CD4-positive, alpha-beta memory T cell (primary cell): ENCODE data around the gene FAM9C. TPM values are rescaled to one million over a fixed set of nuclear protein-coding genes. Genes with fewer than 3 reads are reported as not detected.

Source experiments
- CTCF ChIA-PET: fragments of 350-600 bp; sonication (Branson Sonifier 250); formaldehyde crosslinking; loops from one replicate; lab custom pipeline; 2021; ENCODE audit warnings: inconsistent platforms; ENCODE audit not compliant: partially characterized antibody; lab: Charles Lee
- POLR2A ChIA-PET: fragments of 350-600 bp; sonication (Branson Sonifier 250); formaldehyde crosslinking; loops from one replicate; lab custom pipeline; 2021; ENCODE audit not compliant: partially characterized antibody; lab: Charles Lee
- DNase-seq, 5 donors: peaks; one replicate each; pipeline versions ENCODE4 v3.0.0 to v3.0.0-alpha.2; 2020 to 2022; ENCODE audit warnings: mixed read lengths in 1 of 5
- H3K27ac ChIP-seq: one replicate; pipeline ENCODE4 v1.7.0; 2013; ENCODE audit warnings: low read depth, low read length
- H3K27me3 ChIP-seq: 2 replicates; pipeline ENCODE4 v1.7.0; 2013; ENCODE audit warnings: mild to moderate bottlenecking, low read length, moderate library complexity; ENCODE audit not compliant: insufficient read depth
- H3K36me3 ChIP-seq: 2 replicates; pipeline ENCODE4 v1.7.0; 2013; ENCODE audit warnings: mild to moderate bottlenecking, low read length, moderate library complexity; ENCODE audit not compliant: insufficient read depth
- H3K4me1 ChIP-seq: 2 replicates; pipeline ENCODE4 v1.7.0; 2013; ENCODE audit warnings: mild to moderate bottlenecking, low read length, moderate library complexity; ENCODE audit not compliant: insufficient read depth
- H3K4me3 ChIP-seq, 2 donors: one replicate each; pipeline ENCODE4 v1.7.0; 2013; ENCODE audit warnings: low read length in 2 of 2, mild to moderate bottlenecking in 1 of 2
- H3K9me3 ChIP-seq, 2 donors: one replicate each; pipeline ENCODE4 v1.7.0; 2013; ENCODE audit warnings: low read length in 2 of 2, control low read depth in 1 of 2; ENCODE audit not compliant: control insufficient read depth in 1 of 2
- H3K27ac Mint-ChIP-seq, 7 donors: one replicate each; pipeline ENCODE4 v1.8.0; 2020 to 2021; ENCODE audit warnings: mixed read lengths in 7 of 7, mild to moderate bottlenecking in 6 of 7, inconsistent platforms in 3 of 7, moderate library complexity in 3 of 7
- H3K27me3 Mint-ChIP-seq, 2 donors: one replicate each; pipeline ENCODE4 v1.8.0; 2020 to 2021; ENCODE audit warnings: mixed read lengths in 2 of 2
- H3K36me3 Mint-ChIP-seq, 2 donors: one replicate each; pipeline ENCODE4 v1.8.0; 2020 to 2021; ENCODE audit warnings: mixed read lengths in 2 of 2, inconsistent platforms in 1 of 2, mild to moderate bottlenecking in 1 of 2
- H3K4me1 Mint-ChIP-seq, 4 donors: one replicate each; pipeline ENCODE4 v1.8.0; 2020 to 2021; ENCODE audit warnings: mixed read lengths in 4 of 4, mild to moderate bottlenecking in 1 of 4
- H3K4me3 Mint-ChIP-seq, 8 donors: one replicate each; pipeline ENCODE4 v1.8.0; 2020 to 2021; ENCODE audit warnings: mixed read lengths in 8 of 8, mild to moderate bottlenecking in 7 of 8, moderate library complexity in 6 of 8, inconsistent platforms in 3 of 8
- H3K9me3 Mint-ChIP-seq, 8 donors: one replicate each; pipeline ENCODE4 v1.8.0; 2020 to 2021; ENCODE audit warnings: mixed read lengths in 8 of 8, mild to moderate bottlenecking in 5 of 8, inconsistent platforms in 3 of 8, moderate library complexity in 1 of 8
- intact Hi-C: fragments of 100-400 bp; cut with micrococcal nuclease; formaldehyde crosslinking; loops from one replicate; pipeline ENCODE4 v1.15.1; 2023
- polyA plus RNA-seq, 2 donors: library from polyadenylated mRNA; unstranded; fragments of 300-500 nt; fragmentation: Illumina TruSeq; gene quantifications; one replicate each; pipeline ENCODE4 v1.2.3, GENCODE V29; 2021
- total RNA-seq, 2 experiments: library from RNA; stranded (reverse); gene quantifications; one replicate each; pipeline ENCODE4 v1.2.3, GENCODE V29; 2021

Gene FAM9C
- total and polyA plus RNA-seq, 4 experiments from 2014 or later = 0.34 TPM; not detected in 3

GRCh38 chrX:13010546-13010945, 33.9 kb downstream of the FAM9C start:
- H3K4me3 ChIP-seq = no peak overlapping the region
- no peak for DNase-seq
- no peak overlapping the region for H3K4me3 Mint-ChIP-seq
- no peaks in the 10 kb centered on the region for H3K36me3 ChIP-seq
- no peaks in the 10 kb centered on the region for H3K27me3 Mint-ChIP-seq
- no peaks in the 10 kb centered on the region for H3K9me3 ChIP-seq
- no peak overlapping the region for H3K27ac ChIP-seq
- ChIA-PET CTCF (interaction anchor here (0.9 to 1.9 kb wide), 6 partner anchors 9 to 478 kb away, joined by 3 to 10 read pairs (median 4); no protein-coding TSS in a partner anchor), POLR2A (interaction anchor here (0.6 to 12.4 kb wide), 9 partner anchors 12 to 76 kb away, joined by 3 to 383 read pairs (median 7); partner anchors contain the start of gene TMSB4X)
- H3K4me1 ChIP-seq = peaks cover 73% of the 10 kb centered on the region
- H3K9me3 Mint-ChIP-seq = no peaks in the 10 kb centered on the region
- peaks cover 48 to 84% (median 66%) of the 10 kb centered on the region in 4 donors for H3K4me1 Mint-ChIP-seq
- no peaks in the 10 kb centered on the region for H3K36me3 Mint-ChIP-seq
- peak overlapping the region in 1 of 7 donors; percentile 17 for H3K27ac Mint-ChIP-seq
- intact Hi-C loops = loop anchor here (5.0 kb wide), 2 partner anchors 33 to 42 kb away; partner anchors contain the start of gene TMSB4X
- H3K27me3 ChIP-seq = no peaks in the 10 kb centered on the region

DNA sequence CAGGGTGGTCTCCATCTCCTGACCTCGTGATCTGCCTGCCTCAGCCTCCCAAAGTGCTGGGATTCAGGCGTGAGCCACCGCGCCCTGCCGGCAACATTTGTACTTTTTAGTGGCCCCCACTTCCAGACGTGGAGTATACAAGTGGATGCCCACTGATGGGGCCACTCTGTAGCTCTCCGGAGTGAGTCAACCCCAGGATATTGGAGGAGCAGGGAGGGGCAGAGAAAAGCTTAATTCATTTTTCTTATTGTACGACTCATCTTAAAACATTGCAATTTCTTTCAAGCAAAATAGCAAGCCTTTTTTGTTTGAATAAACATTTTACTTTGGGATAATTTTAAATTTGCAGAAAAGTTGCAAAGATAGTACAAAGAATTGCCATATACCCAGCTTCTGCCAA, 34.6 kb downstream of the FAM9C start:
- H3K27ac ChIP-seq = no peak overlapping the region
- H3K4me3 Mint-ChIP-seq = no peak overlapping the region
- intact Hi-C loops = loop anchor here (5.0 kb wide), 2 partner anchors 33 to 42 kb away; partner anchors contain the start of gene TMSB4X
- ChIA-PET CTCF (interaction anchor here (1.2 to 1.9 kb wide), 2 partner anchors 16 to 63 kb away, joined by 3 to 10 read pairs; no protein-coding TSS in a partner anchor), POLR2A (interaction anchor here (0.6 to 12.4 kb wide), 8 partner anchors 8 to 82 kb away, joined by 3 to 383 read pairs (median 7); partner anchors contain the start of gene TMSB4X)
- no peaks in the 10 kb centered on the region for H3K36me3 Mint-ChIP-seq
- peaks cover 73% of the 10 kb centered on the region for H3K4me1 ChIP-seq
- DNase-seq = no peak
- H3K27me3 Mint-ChIP-seq = no peaks in the 10 kb centered on the region
- H3K4me3 ChIP-seq = no peak overlapping the region
- H3K9me3 ChIP-seq = no peaks in the 10 kb centered on the region
- H3K36me3 ChIP-seq = no peaks in the 10 kb centered on the region
- H3K27ac Mint-ChIP-seq = no peak overlapping the region
- peaks cover 48 to 87% (median 71%) of the 10 kb centered on the region in 4 donors for H3K4me1 Mint-ChIP-seq
- H3K27me3 ChIP-seq = no peaks in the 10 kb centered on the region
- H3K9me3 Mint-ChIP-seq = no peaks in the 10 kb centered on the region

DNA sequence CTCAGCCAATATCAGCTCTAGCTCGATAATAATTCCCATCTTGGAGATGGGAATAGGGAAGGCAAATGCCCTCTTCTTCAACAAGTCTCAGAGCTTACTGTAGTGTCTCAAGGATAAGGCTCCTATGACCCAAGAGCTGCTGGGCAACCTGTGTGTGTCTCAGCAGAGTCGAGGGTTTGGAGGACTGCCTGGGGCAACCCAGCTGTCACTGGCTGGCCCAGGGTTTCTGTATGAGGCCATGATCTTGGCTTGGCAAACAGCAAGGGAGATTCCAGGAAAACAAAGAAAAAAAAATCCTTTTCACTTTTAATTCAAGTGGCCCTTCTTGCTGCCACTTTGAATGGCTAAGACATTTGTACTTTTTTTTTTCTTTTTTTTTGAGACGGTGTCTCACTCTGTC, 35.1 kb downstream of the FAM9C start:
- DNase-seq = no peak
- H3K9me3 Mint-ChIP-seq = no peaks in the 10 kb centered on the region
- no peaks in the 10 kb centered on the region for H3K27me3 Mint-ChIP-seq
- Histone ChIP-seq H3K36me3 (no peaks in the 10 kb centered on the region), H3K4me1 (peaks cover 72% of the 10 kb centered on the region), H3K27me3 (no peaks in the 10 kb centered on the region), H3K27ac (no peak overlapping the region), H3K4me3 (no peak overlapping the region), H3K9me3 (no peaks in the 10 kb centered on the region)
- CTCF ChIA-PET = no interaction called here
- peaks cover 48 to 86% (median 70%) of the 10 kb centered on the region in 4 donors for H3K4me1 Mint-ChIP-seq
- POLR2A ChIA-PET = interaction anchor here (1.1 to 12.4 kb wide), 6 partner anchors 8 to 82 kb away, joined by 3 to 383 read pairs (median 8); partner anchors contain the start of gene TMSB4X
- H3K4me3 Mint-ChIP-seq = no peak overlapping the region
- H3K27ac Mint-ChIP-seq = no peak overlapping the region
- intact Hi-C loops = no loop called here
- H3K36me3 Mint-ChIP-seq = no peaks in the 10 kb centered on the region

GRCh38 chrX:13008851-13009250, 35.6 kb downstream of the FAM9C start:
- ChIA-PET POLR2A (interaction anchor here (1.1 to 12.4 kb wide), 8 partner anchors 7 to 83 kb away, joined by 3 to 383 read pairs (median 7); partner anchors contain the start of gene TMSB4X), CTCF (interaction anchor here (1.0 kb wide), 1 partner anchor 71 kb away, joined by 3 read pairs; no protein-coding TSS in a partner anchor)
- H3K4me3 ChIP-seq = no peak overlapping the region
- Mint-ChIP-seq H3K4me1 (peaks cover 44 to 82% (median 66%) of the 10 kb centered on the region in 4 donors), H3K27me3 (no peaks in the 10 kb centered on the region), H3K36me3 (no peaks in the 10 kb centered on the region), H3K9me3 (no peaks in the 10 kb centered on the region), H3K4me3 (no peak overlapping the region), H3K27ac (peak overlapping the region in 1 of 7 donors; percentile 35)
- H3K27me3 ChIP-seq = no peaks in the 10 kb centered on the region
- DNase-seq = no peak
- no peaks in the 10 kb centered on the region for H3K36me3 ChIP-seq
- H3K27ac ChIP-seq = no peak overlapping the region
- no peaks in the 10 kb centered on the region for H3K9me3 ChIP-seq
- intact Hi-C loops = no loop called here
- peaks cover 68% of the 10 kb centered on the region for H3K4me1 ChIP-seq

GRCh38 chrX:13008189-13008533, 36.3 kb downstream of the FAM9C start:
- DNase-seq = no peak
- no peaks in the 10 kb centered on the region for H3K9me3 Mint-ChIP-seq
- H3K36me3 Mint-ChIP-seq = no peaks in the 10 kb centered on the region
- Histone ChIP-seq H3K4me3 (no peak overlapping the region), H3K27ac (no peak overlapping the region), H3K4me1 (peaks cover 68% of the 10 kb centered on the region), H3K9me3 (no peaks in the 10 kb centered on the region), H3K27me3 (no peaks in the 10 kb centered on the region), H3K36me3 (no peaks in the 10 kb centered on the region)
- POLR2A ChIA-PET = interaction anchor here (1.0 to 12.4 kb wide), 8 partner anchors 9 to 83 kb away, joined by 3 to 383 read pairs (median 17); partner anchors contain the start of gene TMSB4X
- H3K4me1 Mint-ChIP-seq = peaks cover 38 to 75% (median 62%) of the 10 kb centered on the region in 4 donors
- CTCF ChIA-PET = interaction anchor here (1.0 to 1.2 kb wide), 2 partner anchors 23 to 71 kb away, joined by 3 read pairs; no protein-coding TSS in a partner anchor
- H3K27me3 Mint-ChIP-seq = no peaks in the 10 kb centered on the region
- peak overlapping the region in 6 of 7 donors; percentile 38 to 88 (median 80) for H3K27ac Mint-ChIP-seq
- intact Hi-C loops = no loop called here
- peak overlapping the region in 5 of 8 donors; percentile 9 to 58 (median 46) for H3K4me3 Mint-ChIP-seq

- intact Hi-C loops = no loop called here
Measured at GRCh38 chrX:13007519-13008188, 36.8 kb downstream of the FAM9C start.

More at GRCh38 chrX:13007519-13008188, 36.8 kb downstream of the FAM9C start:
- H3K27ac Mint-ChIP-seq = peak overlapping the region in 6 of 7 donors; percentile 22 to 97 (median 83)
- Histone ChIP-seq H3K36me3 (no peaks in the 10 kb centered on the region), H3K27me3 (no peaks in the 10 kb centered on the region), H3K27ac (no peak overlapping the region), H3K4me1 (peaks cover 68% of the 10 kb centered on the region), H3K9me3 (no peaks in the 10 kb centered on the region), H3K4me3 (no peak overlapping the region)
- H3K4me3 Mint-ChIP-seq = peak overlapping the region in 4 of 8 donors; percentile 9 to 48 (median 42)
- ChIA-PET POLR2A (interaction anchor here (1.0 to 12.4 kb wide), 9 partner anchors 8 to 84 kb away, joined by 3 to 383 read pairs (median 12); partner anchors contain the start of gene TMSB4X), CTCF (interaction anchor here (1.0 to 1.6 kb wide), 3 partner anchors 23 to 80 kb away, joined by 3 to 5 read pairs (median 3); no protein-coding TSS in a partner anchor)
- no peaks in the 10 kb centered on the region for H3K36me3 Mint-ChIP-seq
- H3K4me1 Mint-ChIP-seq = peaks cover 34 to 75% (median 61%) of the 10 kb centered on the region in 4 donors
- no peaks in the 10 kb centered on the region for H3K27me3 Mint-ChIP-seq
- DNase-seq = no peak
- H3K9me3 Mint-ChIP-seq = no peaks in the 10 kb centered on the region
